K562 (cell line): ENCODE measurements around the gene NDUFS8. TPM values are rescaled to one million over a fixed set of nuclear protein-coding genes. Genes with fewer than 3 reads are reported as not detected.
A peak's percentile ranks its signal among the peaks of the same experiment; 100 is the strongest.

Source experiments
- CREB3 ChIP-seq: fragments of 450-650 bp; conservative IDR thresholded peaks from 2 replicates; pipeline ENCODE4 v1.6.1; 2016; ENCODE audit warnings: missing genetic modification characterization, low read depth, mild to moderate bottlenecking, missing compliant biosample characterization, moderate library complexity
- CXXC5 ChIP-seq: fragments of 250-450 bp; sonication (Bioruptor Pico); IDR thresholded peaks from 2 replicates; pipeline ENCODE4 v1.8.0; 2022; ENCODE audit warnings: inconsistent platforms, mild to moderate bottlenecking, moderate library complexity
- DMBX1 ChIP-seq: fragments of 250-450 bp; sonication (Bioruptor Pico); IDR thresholded peaks from 2 replicates; pipeline ENCODE4 v1.8.0; 2022; ENCODE audit warnings: inconsistent platforms, mild to moderate bottlenecking, moderate library complexity, borderline replicate concordance
- HIVEP1 ChIP-seq: fragments of 250-450 bp; sonication (Bioruptor Pico); IDR thresholded peaks from 2 replicates; pipeline ENCODE4 v1.4.0; 2020; ENCODE audit warnings: mild to moderate bottlenecking
- ILK ChIP-seq: fragments of 450-650 bp; IDR thresholded peaks from 2 replicates; pipeline ENCODE4 v1.6.1; 2016; ENCODE audit warnings: missing genetic modification characterization, low read depth, mild to moderate bottlenecking, missing compliant biosample characterization, moderate library complexity, borderline replicate concordance
- KLF6 ChIP-seq: fragments of 250-450 bp; sonication (Bioruptor Pico); IDR thresholded peaks from 2 replicates; pipeline ENCODE4 v1.4.0; 2020; ENCODE audit warnings: mild to moderate bottlenecking, moderate library complexity, borderline replicate concordance
- NFXL1 ChIP-seq: fragments of 450-650 bp; formaldehyde crosslinking; IDR thresholded peaks from 2 replicates; pipeline ENCODE4 v1.4.0; 2021; ENCODE audit warnings: mild to moderate bottlenecking
- NR2C1 ChIP-seq, 2 experiments: fragments of 450-650 bp; IDR thresholded peaks; 2 replicates each; pipeline ENCODE4 v1.6.1; 2017; ENCODE audit warnings: mild to moderate bottlenecking in 2 of 2, antibody characterized with exemption in 1 of 2, inconsistent platforms in 1 of 2, missing compliant biosample characterization in 1 of 2, missing genetic modification characterization in 1 of 2
- SMAD4 ChIP-seq: fragments of 250-450 bp; sonication (Bioruptor Pico); conservative IDR thresholded peaks from 2 replicates; pipeline ENCODE4 v1.8.0; 2021; ENCODE audit warnings: inconsistent platforms, mild to moderate bottlenecking, moderate library complexity
- SNRNP70 ChIP-seq: fragments of 200-400 bp; formaldehyde crosslinking; optimal IDR thresholded peaks from 2 replicates; pipeline ENCODE3; 2017; ENCODE audit warnings: low read depth, low read length
- TEAD1 ChIP-seq, 2 experiments: fragments of 450-650 bp in 1 of 2; sonication (generic) in 1 of 2; formaldehyde crosslinking; IDR thresholded peaks; 2 replicates each; pipeline versions ENCODE4 v1.4.0 to v1.8.0; 2020 to 2022; ENCODE audit warnings: mild to moderate bottlenecking in 2 of 2, missing genetic modification reagents in 1 of 2
- THRAP3 ChIP-seq: fragments of 450-650 bp; IDR thresholded peaks from 2 replicates; pipeline ENCODE4 v1.6.1; 2016; ENCODE audit warnings: mild to moderate bottlenecking, inconsistent platforms, borderline replicate concordance
- ZNF311 ChIP-seq: fragments of 250-450 bp; sonication (Bioruptor Pico); IDR thresholded peaks from 2 replicates; pipeline ENCODE4 v1.4.0; 2020; ENCODE audit warnings: mild to moderate bottlenecking, moderate library complexity
- ZNF41 ChIP-seq: fragments of 250-450 bp; sonication (Bioruptor Pico); conservative IDR thresholded peaks from 2 replicates; pipeline ENCODE4 v1.4.0; 2020; ENCODE audit warnings: mild to moderate bottlenecking
- ZNF507 ChIP-seq: conservative IDR thresholded peaks from 2 replicates; pipeline ENCODE4 v1.6.1; 2017; ENCODE audit warnings: missing genetic modification characterization, missing compliant biosample characterization
- ZNF583 ChIP-seq: fragments of 250-450 bp; sonication (Bioruptor Pico); IDR thresholded peaks from 2 replicates; pipeline ENCODE4 v1.4.0; 2020
- ZNF639 ChIP-seq, 2 experiments: fragments of 200-800 bp in 1 of 2; sonication (Bioruptor generic) in 1 of 2; sonication (generic) in 1 of 2; formaldehyde crosslinking in 1 of 2; IDR thresholded peaks in 1 of 2; conservative IDR thresholded peaks in 1 of 2; 2 replicates each; pipeline versions ENCODE4 v1.5.0 to v1.6.1; 2016 to 2020; ENCODE audit warnings: missing compliant biosample characterization in 1 of 2, missing genetic modification characterization in 1 of 2, missing genetic modification reagents in 1 of 2
- ZNF766 ChIP-seq: fragments of 200-800 bp; sonication (Bioruptor generic); conservative IDR thresholded peaks from 2 replicates; pipeline ENCODE4 v1.6.1; 2016; ENCODE audit warnings: missing genetic modification characterization, missing compliant biosample characterization
- polyA plus RNA-seq, 8 experiments: library from polyadenylated mRNA; depleted of rRNA in 4 of 8; stranded (reverse) in 5 of 8; unstranded in 3 of 8; fragments of >200 nt; fragmentation: Nextera tagmentation in 2 of 8; fragmentation: Illumina TruSeq in 1 of 8; extraction: Ambion mirVana in 2 of 8; extraction: Trizol in 1 of 8; gene quantifications; 2 replicates each; pipeline versions ENCODE4 v1.2.1 to v1.2.3, GENCODE V29; 2011 to 2014; ENCODE audit warnings: inconsistent platforms in 1 of 8, missing spikeins in 1 of 8
- total RNA-seq, 7 experiments: library from RNA; depleted of rRNA in 6 of 7; stranded (reverse); fragments of >200 nt in 6 of 7; fragmentation: Illumina TruSeq in 2 of 7; extraction: Trizol in 2 of 7; gene quantifications; 2 replicates each; pipeline versions ENCODE4 v1.2.1 to v1.2.3, GENCODE V29; 2011 to 2021; ENCODE audit warnings: low replicate concordance in 1 of 7
- TF ChIP-seq, protein P1 (sequence below), 3 experiments: fragments of 200-800 bp in 1 of 3; fragments of 250-450 bp in 1 of 3; fragments of 450-650 bp in 1 of 3; sonication (Bioruptor Pico) in 1 of 3; sonication (Bioruptor generic) in 1 of 3; formaldehyde crosslinking in 1 of 3; IDR thresholded peaks; 2 replicates each; pipeline versions ENCODE4 v1.6.1 to v1.8.0; 2016 to 2022; ENCODE audit warnings: mild to moderate bottlenecking in 2 of 3, missing genetic modification characterization in 2 of 3, missing compliant biosample characterization in 1 of 3, moderate library complexity in 1 of 3

NDUFS8 gene
- total and polyA plus RNA-seq, 9 of the 15 experiments (the other 6 are each of a cell fraction or from before 2014, with no cell fraction given) = 36.5 to 351 (median 101) TPM

GRCh38 chr11:68011051-68011943, 19.2 kb upstream of the NDUFS8 start (continued):
- TF ChIP-seq ZNF639 (CRISPR knock-in tag; conservative IDR thresholded peaks at IDR 0.05 in 1 of 2, IDR thresholded peaks at IDR 0.05 in 1 of 2) = no peak
- peak in 1 of 2 experiments; percentile 68; a peak in 1 of 4 replicates for TF ChIP-seq TEAD1 (CRISPR knock-in tag; IDR thresholded peaks at IDR 0.05)
- no peak for TF ChIP-seq SNRNP70
- peak; percentile 87 for TF ChIP-seq DMBX1 (CRISPR knock-in tag)
- 0 out of 2 replicates have a peak, but pooled peaks have one; percentile 9 for TF ChIP-seq ZNF507 (tag)
- 0 out of 2 replicates have a peak, but pooled peaks have one; percentile 53 for TF ChIP-seq CXXC5 (CRISPR knock-in tag)
- 0 out of 2 replicates have a peak, but pooled peaks have one; percentile 59 for TF ChIP-seq NFXL1
- TF ChIP-seq SMAD4 (CRISPR knock-in tag) = peak; percentile 78
- TF ChIP-seq ILK (tag) = no peak
- TF ChIP-seq ZNF583 (CRISPR knock-in tag) = peak; percentile 92
- TF ChIP-seq HIVEP1 = 0 out of 2 replicates have a peak, but pooled peaks have one; percentile 30
- TF ChIP-seq ZNF41 = peak; percentile 56; the same call in 1 of the 2 replicates
- peak; percentile 72; the same call in 1 of the 2 replicates for TF ChIP-seq KLF6 (CRISPR knock-in tag)
- no peak for TF ChIP-seq THRAP3
- peak; percentile 67; the same call in 1 of the 2 replicates for TF ChIP-seq CREB3 (tag)
- peak; percentile 53; the same call in 1 of the 2 replicates for TF ChIP-seq ZNF766 (CRISPR knock-in tag)
- no peak for TF ChIP-seq NR2C1 (IDR thresholded peaks at IDR 0.05)
- peak; percentile 69 for TF ChIP-seq NR2C1 (tag; IDR thresholded peaks at IDR 0.05)
- peak; percentile 85 for TF ChIP-seq ZNF311 (CRISPR knock-in tag)
- TF ChIP-seq, protein P1, sequence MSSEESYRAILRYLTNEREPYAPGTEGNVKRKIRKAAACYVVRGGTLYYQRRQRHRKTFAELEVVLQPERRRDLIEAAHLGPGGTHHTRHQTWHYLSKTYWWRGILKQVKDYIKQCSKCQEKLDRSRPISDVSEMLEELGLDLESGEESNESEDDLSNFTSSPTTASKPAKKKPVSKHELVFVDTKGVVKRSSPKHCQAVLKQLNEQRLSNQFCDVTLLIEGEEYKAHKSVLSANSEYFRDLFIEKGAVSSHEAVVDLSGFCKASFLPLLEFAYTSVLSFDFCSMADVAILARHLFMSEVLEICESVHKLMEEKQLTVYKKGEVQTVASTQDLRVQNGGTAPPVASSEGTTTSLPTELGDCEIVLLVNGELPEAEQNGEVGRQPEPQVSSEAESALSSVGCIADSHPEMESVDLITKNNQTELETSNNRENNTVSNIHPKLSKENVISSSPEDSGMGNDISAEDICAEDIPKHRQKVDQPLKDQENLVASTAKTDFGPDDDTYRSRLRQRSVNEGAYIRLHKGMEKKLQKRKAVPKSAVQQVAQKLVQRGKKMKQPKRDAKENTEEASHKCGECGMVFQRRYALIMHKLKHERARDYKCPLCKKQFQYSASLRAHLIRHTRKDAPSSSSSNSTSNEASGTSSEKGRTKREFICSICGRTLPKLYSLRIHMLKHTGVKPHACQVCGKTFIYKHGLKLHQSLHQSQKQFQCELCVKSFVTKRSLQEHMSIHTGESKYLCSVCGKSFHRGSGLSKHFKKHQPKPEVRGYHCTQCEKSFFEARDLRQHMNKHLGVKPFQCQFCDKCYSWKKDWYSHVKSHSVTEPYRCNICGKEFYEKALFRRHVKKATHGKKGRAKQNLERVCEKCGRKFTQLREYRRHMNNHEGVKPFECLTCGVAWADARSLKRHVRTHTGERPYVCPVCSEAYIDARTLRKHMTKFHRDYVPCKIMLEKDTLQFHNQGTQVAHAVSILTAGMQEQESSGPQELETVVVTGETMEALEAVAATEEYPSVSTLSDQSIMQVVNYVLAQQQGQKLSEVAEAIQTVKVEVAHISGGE (CRISPR knock-in tag; IDR thresholded peaks at IDR 0.05) = peak in 1 of 3 experiments; percentile 60; a peak in 1 of 6 replicates
